NCI-H146 treated with DMSO at 0.1 percent for 48 hours (cell line): ENCODE measurements around the gene POTEG.
"Not testable (repeated sequence)": the region's sequence is repeated elsewhere in the genome, so short reads cannot be mapped to it uniquely, and the experiment has no call there.

ENCODE experiments used
- DNase-seq: peaks from one replicate; lab custom pipeline; 2025; ENCODE audit not compliant: unreplicated experiment; lab: John Stamatoyannopoulos, UW

The POTEG gene

GRCh38 chr14:19434241-19434640 lies at the start of gene POTEG:
TSS of gene POTEG (minus strand) at chr14:19434341. CDS start at chr14:19434289, 52 bp downstream.
- not testable (repeated sequence) for DNase-seq

GRCh38 chr14:19482093-19482492 lies 48.0 kb upstream of the POTEG start:
- DNase-seq: not testable (repeated sequence)

GRCh38 chr14:19481421-19481820 lies 47.3 kb upstream of the POTEG start:
- DNase-seq: not testable (repeated sequence)

GRCh38 chr14:19480491-19480890 lies 46.4 kb upstream of the POTEG start:
- DNase-seq: not testable (repeated sequence)

- not testable (repeated sequence) for DNase-seq
Observed at GRCh38 chr14:19445761-19446160, 11.6 kb upstream of the POTEG start.

GRCh38 chr14:19439826-19440225 lies 5.7 kb upstream of the POTEG start:
- not testable (repeated sequence) for DNase-seq

- not testable (repeated sequence) for DNase-seq
Observed at GRCh38 chr14:19439219-19439618, 5.1 kb upstream of the POTEG start.

GRCh38 chr14:19437126-19437443 lies 2.9 kb upstream of the POTEG start:
- not testable (repeated sequence) for DNase-seq

GRCh38 chr14:19436311-19437125 lies 2.4 kb upstream of the POTEG start:
- DNase-seq: not testable (repeated sequence)

- DNase-seq: not testable (repeated sequence)
Observed at GRCh38 chr14:19435852-19436251, 1.7 kb upstream of the POTEG start.

GRCh38 chr14:19434891-19435290 lies 750 bp upstream of the POTEG start:
- not testable (repeated sequence) for DNase-seq

GRCh38 chr14:19433765-19434164 lies 376 bp downstream of the POTEG start:
- not testable (repeated sequence) for DNase-seq

GRCh38 chr14:19408519-19408918 lies 25.6 kb downstream of the POTEG start:
- not testable (repeated sequence) for DNase-seq

GRCh38 chr14:19402097-19402496 lies 32.0 kb downstream of the POTEG start:
- not testable (repeated sequence) for DNase-seq

GRCh38 chr14:19394727-19395126 lies 39.4 kb downstream of the POTEG start:
- DNase-seq: not testable (repeated sequence)

GRCh38 chr14:19390230-19390629 lies 43.9 kb downstream of the POTEG start:
- not testable (repeated sequence) for DNase-seq

- DNase-seq: not testable (repeated sequence)
Observed at GRCh38 chr14:19388741-19389140, 45.4 kb downstream of the POTEG start.

- not testable (repeated sequence) for DNase-seq
Observed at GRCh38 chr14:19386996-19387395, 47.1 kb downstream of the POTEG start.

- DNase-seq: not testable (repeated sequence)
Observed at GRCh38 chr14:19386309-19386708, 47.8 kb downstream of the POTEG start.

GRCh38 chr14:19384088-19384781 lies 49.9 kb downstream of the POTEG start:
- not testable (repeated sequence) for DNase-seq

- not testable (repeated sequence) for DNase-seq
Observed at GRCh38 chr14:19383008-19383584, 51.0 kb downstream of the POTEG start.

- DNase-seq: not testable (repeated sequence)
Observed at GRCh38 chr14:19380137-19380536, 54.0 kb downstream of the POTEG start.
